Vagina (tissue), 2 donors: ENCODE results near the gene SHOC1.

ENCODE experiments used
- POLR2A ChIP-seq, 2 donors: fragments of 450-650 bp; IDR thresholded peaks; one replicate each; pipeline ENCODE4 v1.6.1; 2017; ENCODE audit warnings: antibody characterized with exemption in 2 of 2, mild to moderate bottlenecking in 2 of 2, moderate library complexity in 2 of 2
- POLR2AphosphoS5 ChIP-seq, 2 donors: sonication (generic); formaldehyde crosslinking; IDR thresholded peaks; one replicate each; pipeline ENCODE4 v1.9.0; 2017; ENCODE audit warnings: antibody characterized with exemption in 2 of 2, mild to moderate bottlenecking in 2 of 2, low read depth in 1 of 2; ENCODE audit not compliant: insufficient read depth in 1 of 2
- TF ChIP-seq, protein P1 (sequence below), 3 experiments: fragments of 450-650 bp in 2 of 3; fragments of 200-600 bp in 1 of 3; sonication (generic) in 1 of 3; IDR thresholded peaks; one replicate each; pipeline ENCODE4 v1.5.1; 2017 to 2019; ENCODE audit warnings: antibody characterized with exemption in 3 of 3, mild to moderate bottlenecking in 2 of 3, moderate library complexity in 2 of 3

DNA sequence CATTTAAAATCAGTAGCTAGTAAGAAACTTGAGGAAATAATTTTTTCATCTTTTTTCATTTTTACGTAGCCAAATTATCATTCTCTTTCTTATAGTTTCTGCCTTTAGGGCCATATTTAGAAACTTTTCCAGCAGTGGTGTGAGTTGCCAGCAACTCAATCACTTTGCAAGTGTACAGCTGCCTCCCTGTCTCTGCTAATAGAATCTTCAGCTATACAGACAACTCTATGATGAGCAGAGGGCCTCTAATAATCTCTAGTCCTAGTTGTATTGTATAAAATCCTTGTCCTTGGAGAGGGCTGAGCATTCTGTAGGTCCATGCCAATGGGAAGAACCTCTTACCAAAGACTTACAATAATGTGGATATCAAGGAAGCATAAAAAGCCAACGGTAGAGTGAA is 11.5 kb upstream of the SHOC1 start:
- TF ChIP-seq, protein P1, sequence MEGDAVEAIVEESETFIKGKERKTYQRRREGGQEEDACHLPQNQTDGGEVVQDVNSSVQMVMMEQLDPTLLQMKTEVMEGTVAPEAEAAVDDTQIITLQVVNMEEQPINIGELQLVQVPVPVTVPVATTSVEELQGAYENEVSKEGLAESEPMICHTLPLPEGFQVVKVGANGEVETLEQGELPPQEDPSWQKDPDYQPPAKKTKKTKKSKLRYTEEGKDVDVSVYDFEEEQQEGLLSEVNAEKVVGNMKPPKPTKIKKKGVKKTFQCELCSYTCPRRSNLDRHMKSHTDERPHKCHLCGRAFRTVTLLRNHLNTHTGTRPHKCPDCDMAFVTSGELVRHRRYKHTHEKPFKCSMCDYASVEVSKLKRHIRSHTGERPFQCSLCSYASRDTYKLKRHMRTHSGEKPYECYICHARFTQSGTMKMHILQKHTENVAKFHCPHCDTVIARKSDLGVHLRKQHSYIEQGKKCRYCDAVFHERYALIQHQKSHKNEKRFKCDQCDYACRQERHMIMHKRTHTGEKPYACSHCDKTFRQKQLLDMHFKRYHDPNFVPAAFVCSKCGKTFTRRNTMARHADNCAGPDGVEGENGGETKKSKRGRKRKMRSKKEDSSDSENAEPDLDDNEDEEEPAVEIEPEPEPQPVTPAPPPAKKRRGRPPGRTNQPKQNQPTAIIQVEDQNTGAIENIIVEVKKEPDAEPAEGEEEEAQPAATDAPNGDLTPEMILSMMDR (IDR thresholded peaks at IDR 0.05): no peak
- no peak for TF ChIP-seq POLR2A (IDR thresholded peaks at IDR 0.05)
- no peak for TF ChIP-seq POLR2AphosphoS5 (IDR thresholded peaks at IDR 0.05; ENCODE audit: insufficient read depth in 1 of 2, low read depth in 1 of 2)
